ENCODE measurements around the gene SLC25A13.
"Not testable (repeated sequence)": the region's sequence is repeated elsewhere in the genome, so short reads cannot be mapped to it uniquely, and the experiment has no call there.

SLC25A13 gene, protein sequence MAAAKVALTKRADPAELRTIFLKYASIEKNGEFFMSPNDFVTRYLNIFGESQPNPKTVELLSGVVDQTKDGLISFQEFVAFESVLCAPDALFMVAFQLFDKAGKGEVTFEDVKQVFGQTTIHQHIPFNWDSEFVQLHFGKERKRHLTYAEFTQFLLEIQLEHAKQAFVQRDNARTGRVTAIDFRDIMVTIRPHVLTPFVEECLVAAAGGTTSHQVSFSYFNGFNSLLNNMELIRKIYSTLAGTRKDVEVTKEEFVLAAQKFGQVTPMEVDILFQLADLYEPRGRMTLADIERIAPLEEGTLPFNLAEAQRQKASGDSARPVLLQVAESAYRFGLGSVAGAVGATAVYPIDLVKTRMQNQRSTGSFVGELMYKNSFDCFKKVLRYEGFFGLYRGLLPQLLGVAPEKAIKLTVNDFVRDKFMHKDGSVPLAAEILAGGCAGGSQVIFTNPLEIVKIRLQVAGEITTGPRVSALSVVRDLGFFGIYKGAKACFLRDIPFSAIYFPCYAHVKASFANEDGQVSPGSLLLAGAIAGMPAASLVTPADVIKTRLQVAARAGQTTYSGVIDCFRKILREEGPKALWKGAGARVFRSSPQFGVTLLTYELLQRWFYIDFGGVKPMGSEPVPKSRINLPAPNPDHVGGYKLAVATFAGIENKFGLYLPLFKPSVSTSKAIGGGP

GRCh38 chr7:96321658-96322372, at the start of gene SLC25A13:
TSS of gene SLC25A13 (minus strand) at chr7:96322098. CDS start at chr7:96321956, 142 bp downstream.
- DNase-seq (ENCODE audit: low spot score) = peak; percentile 76

- DNase-seq (ENCODE audit: low spot score) = not testable (repeated sequence)
Measured at GRCh38 chr7:96365916-96366315, 44.0 kb upstream of the SLC25A13 start.

- no peak for DNase-seq (ENCODE audit: low spot score)
Measured at GRCh38 chr7:96361116-96361857, 39.4 kb upstream of the SLC25A13 start.

DNA sequence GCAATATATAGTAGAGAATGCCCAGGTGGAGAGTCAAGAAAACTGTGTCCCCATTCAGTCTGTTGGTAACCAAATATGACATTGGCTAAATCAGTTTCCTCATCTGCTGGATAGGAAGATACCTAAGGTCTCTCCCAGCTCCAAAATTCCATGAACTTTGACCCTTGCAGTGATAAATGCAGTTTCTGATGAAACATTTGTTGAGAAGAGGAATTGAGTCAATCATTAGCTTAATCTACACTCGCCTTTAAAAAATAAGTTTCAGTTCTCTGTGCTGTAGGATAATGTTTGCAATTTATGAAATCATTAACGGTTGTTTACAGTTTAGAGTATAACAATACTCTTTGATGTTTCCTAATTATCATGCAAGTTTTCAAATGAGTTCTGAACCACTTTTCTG, 38.0 kb upstream of the SLC25A13 start:
- DNase-seq (ENCODE audit: low spot score) = no peak

DNA sequence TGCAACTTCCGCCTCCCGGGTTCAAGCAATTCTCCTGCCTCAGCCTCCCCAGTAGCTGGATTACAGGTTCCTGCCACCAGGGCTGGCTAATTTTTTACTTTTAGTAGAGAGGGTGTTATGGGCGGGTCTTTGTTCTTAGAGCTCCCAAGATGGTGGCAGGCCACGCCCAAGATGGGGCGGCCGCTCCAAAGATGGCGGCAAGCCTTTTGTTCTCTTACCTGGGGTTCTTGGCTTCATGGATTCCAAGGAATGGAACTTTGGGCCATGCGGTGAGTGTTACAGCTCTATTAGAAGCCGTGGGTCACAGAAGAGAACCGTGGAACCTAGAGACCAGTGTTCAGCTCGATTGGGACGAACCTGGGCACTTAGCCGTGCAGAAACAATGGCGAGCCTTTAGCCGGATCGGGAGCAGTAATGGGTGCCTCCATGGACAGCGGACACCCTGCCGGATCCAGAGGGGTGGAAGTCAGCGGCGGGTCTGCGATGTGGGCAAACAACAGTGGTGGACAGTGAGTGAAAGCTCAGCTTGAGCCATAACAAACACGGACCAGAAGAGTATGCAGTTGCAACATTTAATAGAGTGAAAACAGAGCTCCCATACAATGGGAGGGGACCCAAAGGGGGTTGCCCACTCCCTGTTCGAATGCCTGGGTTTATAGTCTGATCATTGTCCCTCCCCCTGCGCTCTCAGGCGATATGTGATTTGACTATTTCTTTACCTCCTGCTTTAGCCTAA, 36.5 kb upstream of the SLC25A13 start:
- not testable (repeated sequence) for DNase-seq (ENCODE audit: low spot score)

- DNase-seq (ENCODE audit: low spot score) = no peak
Measured at GRCh38 chr7:96355990-96356506, 34.1 kb upstream of the SLC25A13 start.

- DNase-seq (ENCODE audit: low spot score) = no peak
Measured at GRCh38 chr7:96354881-96355280, 33.0 kb upstream of the SLC25A13 start.

DNA sequence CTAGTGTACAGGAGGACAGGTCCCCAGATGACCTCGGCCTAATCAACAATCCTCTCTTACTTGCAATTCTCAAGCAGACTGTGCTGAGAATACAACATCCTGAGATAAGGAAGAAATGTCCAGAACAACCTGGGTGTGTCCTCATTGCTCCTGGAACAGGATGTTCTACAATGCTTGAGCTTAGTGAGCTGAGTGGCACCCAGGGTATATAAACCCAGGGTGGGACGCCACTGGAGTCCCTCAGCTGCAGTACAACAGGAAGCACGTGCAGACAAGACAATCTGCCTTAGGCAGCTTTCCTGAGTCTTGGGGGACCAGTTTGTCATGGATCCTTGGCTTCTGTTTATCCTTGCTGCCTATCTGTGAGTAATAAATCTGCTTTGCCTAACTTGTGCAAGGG, 27.7 kb upstream of the SLC25A13 start:
- DNase-seq (ENCODE audit: low spot score) = no peak

DNA sequence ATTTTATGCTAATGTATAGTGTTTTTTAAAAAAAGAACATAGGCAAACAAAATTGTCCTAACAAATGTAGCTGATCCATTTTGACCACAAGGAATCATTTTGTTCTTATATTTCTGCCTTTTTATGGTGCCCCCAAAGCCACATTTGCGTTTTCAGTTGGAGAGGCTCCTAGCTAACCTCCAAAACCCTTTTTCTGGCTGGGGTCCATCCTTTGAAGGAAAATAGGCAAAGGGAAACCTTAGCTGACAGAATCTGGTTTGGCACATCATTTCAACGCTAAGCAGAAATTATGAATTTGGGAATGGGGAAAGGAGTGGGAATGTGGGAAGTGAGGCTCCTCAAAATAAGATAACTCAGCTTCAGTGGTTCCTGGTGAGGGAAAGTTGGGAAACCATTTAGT, 25.6 kb upstream of the SLC25A13 start:
- no peak for DNase-seq (ENCODE audit: low spot score)

DNA sequence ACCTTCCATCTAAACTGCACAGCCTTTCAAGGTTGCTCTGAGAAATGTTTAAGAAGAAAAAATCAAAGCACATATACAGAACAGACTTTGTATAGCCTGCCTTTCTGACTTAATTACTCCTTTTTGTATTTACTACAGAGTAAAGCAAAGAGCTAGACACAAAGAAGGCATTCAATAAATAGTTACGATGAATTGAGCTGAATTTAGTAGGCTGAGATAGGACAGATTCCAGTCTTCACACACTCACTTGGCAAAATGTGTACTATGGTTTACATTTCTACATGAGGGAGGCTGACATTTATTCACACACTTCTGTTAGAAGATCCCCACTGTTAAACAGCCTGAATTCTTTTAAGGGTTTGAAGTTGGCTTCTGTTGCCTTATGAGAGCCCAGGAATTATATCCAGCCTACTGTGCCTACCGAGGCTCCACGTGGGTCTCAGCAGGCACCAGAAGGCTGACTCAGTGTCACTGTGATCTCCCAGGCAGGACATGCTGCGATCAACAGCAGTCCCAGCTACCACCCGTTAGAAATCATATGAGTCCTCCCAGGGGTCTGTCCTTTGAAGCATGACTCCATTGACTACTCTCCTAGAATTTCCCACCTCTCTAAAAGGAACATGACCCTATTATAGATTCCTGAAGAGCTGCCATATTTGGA, 24.5 kb upstream of the SLC25A13 start:
- DNase-seq (ENCODE audit: low spot score) = no peak

GRCh38 chr7:96344236-96344635, 22.3 kb upstream of the SLC25A13 start:
- no peak for DNase-seq (ENCODE audit: low spot score)

- no peak for DNase-seq (ENCODE audit: low spot score)
Measured at GRCh38 chr7:96342049-96342448, 20.2 kb upstream of the SLC25A13 start.

DNA sequence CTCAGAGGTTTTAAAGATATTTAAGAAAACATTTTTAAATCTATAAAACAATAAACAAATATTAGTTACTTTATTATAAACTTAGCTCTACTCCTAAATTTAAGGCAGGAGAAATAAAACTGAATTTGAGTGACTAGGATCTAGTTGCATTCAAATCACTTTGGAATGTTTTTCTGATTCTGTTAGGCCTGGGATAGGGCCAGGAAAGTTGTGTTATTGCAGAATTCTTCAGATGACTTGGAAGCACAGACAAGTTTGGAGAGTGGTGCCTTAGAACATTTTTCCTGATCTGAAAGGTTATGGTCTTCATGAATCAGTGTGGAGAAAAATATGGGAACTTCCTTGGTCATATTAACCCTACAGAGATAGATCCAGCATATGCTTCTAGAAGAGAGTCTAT, 15.6 kb upstream of the SLC25A13 start:
- DNase-seq (ENCODE audit: low spot score) = no peak

GRCh38 chr7:96332325-96332724, 10.4 kb upstream of the SLC25A13 start:
- DNase-seq (ENCODE audit: low spot score) = no peak

DNA sequence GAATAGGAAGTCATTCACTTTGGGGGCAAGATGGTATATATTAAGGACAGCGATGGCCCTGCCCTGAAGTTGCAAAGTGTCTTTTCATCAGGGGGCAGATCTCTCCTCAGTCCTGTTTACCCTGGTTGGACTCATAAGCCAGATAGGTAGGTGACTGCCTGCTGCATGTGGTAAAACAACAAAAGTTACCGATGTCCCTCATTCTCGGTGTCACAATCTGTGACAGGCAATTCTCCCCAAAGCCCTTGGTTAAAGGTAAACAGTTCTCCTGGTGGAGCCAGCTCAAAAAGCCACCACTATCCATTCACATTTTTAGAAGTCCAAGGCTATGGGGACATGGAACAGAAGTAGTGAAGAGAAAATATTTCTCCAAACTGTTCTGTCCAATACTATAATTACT, 9.9 kb upstream of the SLC25A13 start:
- no peak for DNase-seq (ENCODE audit: low spot score)

DNA sequence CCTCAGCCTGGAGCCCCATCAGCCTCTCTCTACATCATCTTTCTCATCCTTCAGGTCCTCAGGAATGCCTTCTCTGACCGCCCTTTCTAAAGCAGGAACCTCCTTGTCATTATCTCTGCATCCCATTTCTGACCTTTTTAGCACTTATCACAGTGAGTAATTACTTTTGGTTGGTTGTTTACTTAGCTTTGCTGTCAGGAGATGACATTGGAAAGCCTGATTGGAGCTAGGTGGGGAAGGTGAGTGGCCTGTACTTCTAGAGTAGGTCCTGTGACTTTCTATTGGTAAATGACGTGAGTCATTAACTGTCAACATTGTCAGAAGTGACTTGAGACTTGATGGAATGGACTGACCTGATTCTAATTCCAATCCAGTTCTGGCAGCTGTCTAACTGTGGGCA, 9.3 kb upstream of the SLC25A13 start:
- DNase-seq (ENCODE audit: low spot score) = no peak

GRCh38 chr7:96330193-96330592, 8.3 kb upstream of the SLC25A13 start:
- no peak for DNase-seq (ENCODE audit: low spot score)

- no peak for DNase-seq (ENCODE audit: low spot score)
Measured at GRCh38 chr7:96329241-96329640, 7.3 kb upstream of the SLC25A13 start.

GRCh38 chr7:96328016-96328415, 6.1 kb upstream of the SLC25A13 start:
- DNase-seq (ENCODE audit: low spot score) = peak; percentile 8

DNA sequence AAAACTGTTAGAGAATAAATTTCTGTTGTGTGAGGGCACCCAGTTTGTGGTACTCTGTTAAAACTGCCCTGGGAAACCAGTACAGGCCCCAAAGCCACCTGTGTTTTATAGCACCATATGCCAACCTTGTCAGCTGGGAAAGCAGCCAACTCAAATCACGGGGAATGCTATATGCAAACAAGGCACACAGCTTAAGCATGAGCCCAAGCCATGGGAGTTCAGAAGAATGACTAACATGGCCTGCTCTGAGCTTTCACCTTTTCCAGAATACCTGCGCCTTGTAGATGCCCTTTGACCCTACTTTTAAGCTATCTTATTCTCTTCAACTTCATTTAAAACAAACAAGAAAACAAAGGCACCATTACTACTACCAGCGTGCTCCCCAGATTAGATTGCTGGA, 5.5 kb upstream of the SLC25A13 start:
- DNase-seq (ENCODE audit: low spot score) = no peak

DNA sequence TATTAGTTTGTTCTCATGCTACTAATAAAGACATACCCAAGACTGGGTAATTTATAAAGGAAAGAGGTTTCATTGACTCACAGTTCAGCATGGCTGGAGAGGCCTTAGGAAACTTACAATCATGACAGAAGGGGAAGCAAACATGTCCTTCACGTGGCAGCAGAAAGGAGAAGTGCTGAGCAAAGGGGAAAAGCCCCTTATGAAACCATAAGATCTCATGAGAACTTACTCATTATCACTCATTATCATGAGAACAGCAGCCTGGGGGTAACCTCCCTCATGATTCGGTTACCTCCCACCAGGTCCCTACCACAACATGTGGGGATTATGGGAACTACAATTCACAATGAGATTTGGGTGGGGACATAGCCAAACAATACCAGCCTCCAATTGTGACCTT, 4.9 kb upstream of the SLC25A13 start:
- not testable (repeated sequence) for DNase-seq (ENCODE audit: low spot score)
